Right cardiac atrium (tissue), 5 donors: Measurements from ENCODE around the gene UBASH3B. TPM values are rescaled to one million over a fixed set of nuclear protein-coding genes. Genes with fewer than 3 reads are reported as not detected.

Experiments
- ATAC-seq, 2 donors: fragments of 200-7000 bp; cut with Tn5 transposase; one replicate each; pipeline versions ENCODE4 v1.8.0 to v1.9.1; 2020; ENCODE audit warnings: moderate library complexity in 2 of 2, mild to moderate bottlenecking in 1 of 2
- DNase-seq, 3 donors: peaks; one replicate each; pipeline ENCODE4 v3.0.0-alpha.2; 2020
- H3K27ac ChIP-seq: one replicate; pipeline ENCODE4 v1.5.1; 2013; ENCODE audit warnings: mild to moderate bottlenecking, low read length, control low read depth, moderate library complexity
- H3K27me3 ChIP-seq: one replicate; pipeline ENCODE4 v1.6.1; 2013; ENCODE audit not compliant: control insufficient read depth, insufficient read depth
- H3K4me1 ChIP-seq: one replicate; pipeline ENCODE4 v1.6.1; 2013; ENCODE audit warnings: low read length; ENCODE audit not compliant: control insufficient read depth, insufficient read depth
- H3K4me3 ChIP-seq: one replicate; pipeline ENCODE4 v1.5.1; 2013; ENCODE audit warnings: low read length, control low read depth
- H3K9me3 ChIP-seq: one replicate; pipeline ENCODE4 v1.6.1; 2013; ENCODE audit warnings: low read length; ENCODE audit not compliant: control insufficient read depth
- WGBS: extraction: QIAGEN DNeasy Blood & Tissue Kit; methylation state at CpG from one replicate; pipeline ENCODE4 v1.1.7; 2013; 5-methylcytosine and 5-hydroxymethylcytosine counted together
- intact Hi-C, 4 donors: fragments of 100-400 bp; cut with DNase I; formaldehyde crosslinking; loops; one replicate each; pipeline versions ENCODE4 v1.11.0 to v1.14.0; 2022 to 2023
- polyA plus RNA-seq: library from polyadenylated mRNA; stranded (reverse); fragments of 200-250 nt; gene quantifications from one replicate; pipeline ENCODE4 v1.2.3, GENCODE V29; 2013
- total RNA-seq, 4 donors: library from RNA; stranded (reverse); fragmentation: NEBNext Ultra II Directional; extraction: Animal tissue kit (Norgen Biotek cat#: 25700); gene quantifications; one replicate each; pipeline ENCODE4 v1.2.1, GENCODE V29; 2021
- donor health status: healthy with polysubstance abuse.
- donor health status: DM: no; HTN: yes; CAD: no.
- donor health status: DM: no; HTN: no; CAD: no.
- donor health status: DM: no; HTN: yes; CAD: no; lungs with severe emphysema.
- donor health status: DM: yes; HTN: yes; CAD: no.

Gene UBASH3B
- total and polyA plus RNA-seq, 5 donors = 0.34 to 2.5 (median 1.6) TPM

DNA sequence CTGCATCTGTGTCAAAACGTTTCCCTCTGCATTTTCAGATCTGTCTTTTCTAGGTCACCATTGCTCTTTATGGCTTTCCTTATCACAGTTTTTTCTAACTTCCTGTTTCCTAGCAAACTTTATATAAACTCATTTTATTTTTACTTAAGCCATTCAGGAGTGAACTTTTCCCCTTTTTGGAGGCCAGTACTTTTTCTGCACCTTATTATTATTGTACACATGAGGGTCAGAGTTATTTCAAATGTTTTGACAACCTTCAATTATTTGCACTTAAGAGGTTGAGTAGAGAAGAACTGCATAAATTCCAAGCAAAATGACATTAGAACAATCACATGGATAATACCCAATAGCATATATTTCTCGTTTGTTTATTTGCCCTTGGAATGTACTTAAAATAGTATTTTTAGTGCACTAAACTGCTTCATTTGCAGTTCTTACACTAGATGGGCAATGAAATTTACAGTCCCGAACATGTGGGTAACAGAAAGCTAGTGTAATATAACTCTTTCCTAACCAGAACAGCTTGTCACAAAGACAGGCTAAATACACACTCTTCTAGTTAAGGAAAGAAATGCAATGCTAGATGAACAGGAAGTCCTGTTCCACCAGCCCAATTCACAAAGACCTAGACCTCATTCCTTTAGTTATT, 79.5 kb downstream of the UBASH3B start:
- no peak for DNase-seq
- Histone ChIP-seq H3K27me3 (no peaks in the 10 kb centered on the region), H3K27ac (no peak overlapping the region), H3K4me3 (no peak overlapping the region), H3K9me3 (no peaks in the 10 kb centered on the region), H3K4me1 (peaks cover 2% of the 10 kb centered on the region)
- ATAC-seq = no peak
- intact Hi-C loops = no loop called here
- 32% methylated on average over 3 of the region's 3 CpGs for WGBS

DNA sequence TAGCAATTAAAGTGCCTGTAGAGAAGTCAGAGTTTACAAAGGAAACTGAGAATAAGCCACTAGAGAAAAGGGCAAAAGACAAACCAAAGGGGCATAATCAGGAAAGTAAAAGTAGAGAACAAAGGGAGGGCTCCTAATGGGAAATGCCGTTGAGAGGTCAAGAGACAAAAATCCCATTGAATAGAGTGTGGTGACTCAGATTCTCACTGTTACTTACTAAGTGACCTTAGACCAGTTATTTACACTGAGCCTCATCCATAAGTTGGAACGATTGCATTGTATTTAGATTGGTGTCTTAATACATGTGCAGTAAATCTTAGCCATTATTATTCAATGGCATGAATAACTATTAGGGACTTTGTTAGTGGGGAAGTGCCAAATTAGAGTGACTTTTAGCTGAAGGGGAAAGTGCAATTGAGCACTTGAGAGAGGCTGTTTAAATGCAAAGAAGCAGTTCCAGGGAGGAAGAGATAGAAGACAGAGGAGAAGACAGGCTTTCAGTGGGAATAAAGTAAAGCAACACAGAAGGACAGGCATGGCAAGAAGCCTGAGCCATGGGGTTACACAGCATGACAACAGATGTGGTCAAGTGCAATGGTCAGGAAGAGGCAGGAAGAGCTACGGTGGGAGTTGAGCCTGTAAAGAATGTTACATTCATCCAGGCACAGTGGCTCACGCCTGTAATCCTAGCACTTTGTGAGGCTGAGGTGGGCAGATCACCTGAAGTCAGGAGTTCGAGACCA, 82.6 kb downstream of the UBASH3B start:
- DNase-seq (no peak), ATAC-seq (no peak)
- Histone ChIP-seq H3K27ac (no peak overlapping the region), H3K9me3 (no peaks in the 10 kb centered on the region), H3K4me1 (peaks cover 5% of the 10 kb centered on the region), H3K4me3 (no peak overlapping the region), H3K27me3 (no peaks in the 10 kb centered on the region)
- 68% methylated on average over 5 of the region's 5 CpGs for WGBS
- intact Hi-C loops = no loop called here

DNA sequence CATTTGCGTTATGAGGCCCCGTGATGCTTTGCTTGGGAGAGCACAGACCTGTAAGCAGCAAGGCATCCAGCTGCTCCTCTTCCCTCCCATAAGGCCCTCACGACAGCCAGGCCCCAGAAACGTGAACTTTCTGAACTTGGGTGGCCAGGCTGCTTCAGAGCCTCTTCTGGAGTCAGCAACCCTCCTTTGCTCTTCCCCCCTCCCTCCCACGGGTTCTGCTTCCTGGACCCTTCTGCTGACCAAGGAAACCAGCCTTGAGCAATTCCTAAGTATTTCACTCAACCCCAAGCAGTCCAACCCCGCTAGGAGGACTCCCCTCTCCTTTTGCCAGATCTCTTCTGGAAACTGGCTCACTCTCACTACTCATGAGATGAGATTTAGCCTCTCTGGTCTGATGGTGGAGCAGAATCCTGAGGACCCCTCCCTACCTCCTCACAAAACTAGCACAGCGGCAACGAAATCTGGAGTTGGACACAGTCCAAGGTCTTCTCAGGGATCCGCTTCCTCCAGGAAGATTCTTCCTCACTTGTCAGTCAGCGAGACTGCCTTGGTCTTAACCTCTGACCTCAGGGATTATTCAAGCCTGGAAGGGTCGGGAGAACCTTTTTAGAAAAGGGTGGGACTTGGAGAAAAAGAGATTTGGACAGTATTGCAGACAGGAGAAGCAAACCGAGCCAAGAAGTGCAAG, 86.2 kb downstream of the UBASH3B start:
- ATAC-seq (peak; percentile 58 to 74), DNase-seq (peak; percentile 32 to 69 (median 68))
- H3K27me3 ChIP-seq = no peaks in the 10 kb centered on the region
- WGBS = 47% methylated on average over 12 of the region's 12 CpGs
- intact Hi-C loops = no loop called here
- peaks cover 5% of the 10 kb centered on the region for H3K4me1 ChIP-seq
- H3K27ac ChIP-seq = peak overlapping the region; percentile 59
- no peaks in the 10 kb centered on the region for H3K9me3 ChIP-seq
- H3K4me3 ChIP-seq = no peak overlapping the region

DNA sequence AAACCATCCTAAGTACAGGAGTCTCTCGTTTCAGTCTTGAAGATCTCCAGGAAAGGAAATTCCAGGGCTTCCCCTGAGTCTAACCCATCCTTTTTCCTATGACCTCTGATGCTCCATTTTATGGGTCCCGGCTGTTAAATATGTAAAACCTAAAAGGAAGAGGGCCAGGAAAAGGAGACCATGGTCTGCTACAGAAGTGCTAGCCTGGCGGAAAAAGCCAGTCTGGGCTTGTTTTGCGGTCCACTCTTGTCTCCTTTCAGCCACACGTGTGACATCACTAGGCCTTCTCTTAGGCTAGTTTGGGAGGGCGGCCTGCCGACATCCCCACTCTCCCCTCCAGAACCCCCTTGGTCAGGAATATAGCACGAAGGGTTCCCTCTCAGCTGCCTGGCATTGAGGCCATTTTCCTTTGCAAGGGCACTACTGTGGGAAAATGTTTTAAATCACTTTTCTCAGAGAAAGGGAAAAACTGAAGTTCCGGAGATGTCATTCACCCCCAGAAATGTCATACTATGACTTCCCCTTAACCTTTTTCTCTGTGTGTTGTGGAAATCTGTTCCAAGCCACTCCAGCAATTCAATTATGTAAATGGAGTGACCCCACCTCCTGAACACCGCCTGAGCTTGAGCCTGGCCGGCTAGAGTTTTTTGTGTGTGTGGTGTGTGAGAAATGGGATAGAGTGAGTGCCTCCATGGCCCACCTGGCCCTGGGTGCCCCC, 86.9 kb downstream of the UBASH3B start:
- DNase-seq (no peak), ATAC-seq (no peak)
- intact Hi-C loops = no loop called here
- Histone ChIP-seq H3K4me3 (no peak overlapping the region), H3K27ac (no peak overlapping the region), H3K27me3 (no peaks in the 10 kb centered on the region), H3K9me3 (no peaks in the 10 kb centered on the region), H3K4me1 (peaks cover 6% of the 10 kb centered on the region)
- 60% methylated on average over 11 of the region's 11 CpGs for WGBS

DNA sequence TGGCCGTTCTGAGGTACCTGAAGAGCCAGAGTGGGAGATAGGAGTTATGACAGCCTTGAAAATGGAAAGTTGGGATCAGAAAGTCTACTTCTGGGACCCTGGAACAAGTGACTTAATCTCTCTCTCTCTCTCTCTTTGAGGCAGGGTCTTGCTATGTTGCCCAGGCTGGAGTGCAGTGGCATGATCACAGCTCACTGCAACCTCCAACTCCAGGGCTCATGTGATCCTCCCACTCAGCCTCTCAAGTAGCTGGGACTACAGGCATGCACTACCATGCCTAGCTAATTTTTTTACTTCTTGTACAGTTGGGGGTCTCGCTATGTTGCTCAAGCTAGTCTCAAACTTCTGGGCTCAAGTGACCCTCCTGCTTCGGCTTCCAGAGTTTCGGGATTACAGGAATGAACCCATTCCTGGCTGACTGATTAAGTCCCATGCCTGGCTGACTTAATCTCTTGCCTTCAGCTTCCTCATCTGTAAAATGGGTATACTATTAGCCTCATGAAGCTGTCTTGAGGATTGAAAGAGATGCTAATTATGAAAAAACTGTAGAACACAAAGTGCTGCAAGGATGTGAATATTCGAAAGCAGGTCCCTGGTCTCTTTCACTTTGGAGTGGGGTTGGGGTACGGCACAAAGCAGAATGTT, 87.7 kb downstream of the UBASH3B start:
- 87% methylated on average over 6 of the region's 6 CpGs for WGBS
- Histone ChIP-seq H3K27ac (no peak overlapping the region), H3K27me3 (no peaks in the 10 kb centered on the region), H3K4me3 (no peak overlapping the region), H3K4me1 (peaks cover 6% of the 10 kb centered on the region), H3K9me3 (no peaks in the 10 kb centered on the region)
- no peak for ATAC-seq
- intact Hi-C loops = no loop called here
- DNase-seq = no peak

DNA sequence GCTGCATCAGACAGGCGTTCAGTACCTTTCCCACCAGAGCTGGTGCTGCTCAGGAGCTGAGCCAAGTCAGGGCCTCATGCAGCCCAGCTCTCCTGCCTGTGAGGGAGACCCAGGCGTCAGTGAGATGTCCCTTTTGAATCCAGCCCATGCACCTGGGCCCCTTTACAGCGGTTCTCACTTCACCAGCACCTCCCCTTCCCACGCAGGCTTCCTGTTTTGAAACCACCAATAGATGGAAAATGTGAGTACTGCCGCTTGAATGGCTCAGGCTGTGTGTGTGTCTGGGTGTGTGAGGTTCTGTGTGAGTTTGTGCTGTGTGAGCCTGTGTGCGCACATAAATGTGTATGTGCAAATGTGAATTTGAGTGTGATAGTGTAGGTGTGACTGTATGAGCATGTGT, 88.4 kb downstream of the UBASH3B start:
- ATAC-seq = peak in 1 of 2 donors; percentile 54
- DNase-seq = peak in 1 of 3 donors; percentile 64
- Histone ChIP-seq H3K9me3 (no peaks in the 10 kb centered on the region), H3K4me1 (peaks cover 6% of the 10 kb centered on the region), H3K27me3 (no peaks in the 10 kb centered on the region), H3K27ac (no peak overlapping the region), H3K4me3 (no peak overlapping the region)
- 67% methylated on average over 6 of the region's 6 CpGs for WGBS
- intact Hi-C loops = no loop called here

DNA sequence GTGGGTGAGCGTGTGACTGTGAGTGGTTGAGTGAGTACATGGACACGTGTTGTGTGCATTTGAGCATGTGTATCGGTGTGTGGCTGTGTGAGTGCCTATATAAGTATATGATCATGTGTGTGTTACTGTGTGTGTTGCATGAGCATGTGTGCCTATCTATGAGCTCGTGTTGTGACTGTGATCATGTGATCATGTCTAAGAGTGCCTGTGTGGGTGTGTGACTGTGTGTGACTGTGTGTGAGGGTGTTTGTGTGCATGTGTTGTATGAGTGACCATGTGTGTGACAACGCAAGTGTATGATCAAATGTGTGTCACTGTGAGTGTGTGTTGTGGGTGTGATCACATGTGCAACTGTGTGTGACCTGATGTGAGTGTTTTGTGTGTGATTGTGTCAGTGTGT, 88.8 kb downstream of the UBASH3B start:
- Histone ChIP-seq H3K4me1 (peaks cover 6% of the 10 kb centered on the region), H3K4me3 (no peak overlapping the region), H3K9me3 (no peaks in the 10 kb centered on the region), H3K27ac (no peak overlapping the region), H3K27me3 (no peaks in the 10 kb centered on the region)
- WGBS = 79% methylated on average over 5 of the region's 5 CpGs
- intact Hi-C loops = no loop called here
- DNase-seq (no peak), ATAC-seq (no peak)

DNA sequence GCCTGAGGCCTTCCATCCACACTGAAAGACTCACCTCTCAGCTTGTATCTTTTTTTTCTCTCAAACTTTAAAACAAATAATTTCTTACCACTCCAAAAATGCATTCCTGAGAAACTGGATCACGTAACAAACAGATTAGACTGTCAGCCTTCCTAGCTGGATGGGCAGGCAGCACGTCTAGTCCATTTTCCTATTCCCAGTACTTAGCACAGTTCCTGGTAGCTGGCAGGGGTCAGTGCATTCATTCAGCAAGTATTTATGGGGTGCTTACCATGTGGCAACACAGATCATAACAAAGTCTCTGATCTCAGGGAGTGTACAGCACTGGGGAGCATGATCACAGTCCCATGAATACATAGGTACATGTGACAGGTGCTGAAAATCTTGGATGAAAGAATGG, 89.6 kb downstream of the UBASH3B start:
- 86% methylated on average over 2 of the region's 2 CpGs for WGBS
- Histone ChIP-seq H3K4me3 (no peak overlapping the region), H3K4me1 (peaks cover 6% of the 10 kb centered on the region), H3K27me3 (no peaks in the 10 kb centered on the region), H3K9me3 (no peaks in the 10 kb centered on the region), H3K27ac (no peak overlapping the region)
- DNase-seq (no peak), ATAC-seq (no peak)
- intact Hi-C loops = no loop called here

DNA sequence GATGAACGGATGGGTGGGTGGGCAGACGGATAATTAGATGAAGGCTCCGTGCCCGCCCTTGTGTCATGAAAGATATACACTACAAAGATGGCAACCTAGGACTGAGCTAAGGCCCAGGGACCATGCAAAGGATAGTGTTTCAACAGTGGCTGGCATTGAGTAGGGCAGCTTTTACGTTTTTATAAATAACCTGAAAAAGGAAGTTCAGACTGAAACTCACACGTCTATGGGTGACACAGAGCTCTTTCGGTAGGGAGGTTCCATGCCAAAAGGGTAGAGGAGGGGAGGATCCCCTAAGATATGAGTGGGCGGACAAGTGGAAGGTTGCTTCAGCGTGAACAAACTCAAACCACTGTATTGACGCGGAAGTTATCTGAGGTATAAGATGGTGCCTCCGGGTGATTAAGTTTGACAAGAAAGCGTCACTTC, 90.5 kb downstream of the UBASH3B start:
- Histone ChIP-seq H3K4me1 (peaks cover 6% of the 10 kb centered on the region), H3K9me3 (no peaks in the 10 kb centered on the region), H3K27me3 (no peaks in the 10 kb centered on the region), H3K4me3 (no peak overlapping the region), H3K27ac (no peak overlapping the region)
- 84% methylated on average over 13 of the region's 13 CpGs for WGBS
- intact Hi-C loops = no loop called here
- no peak for DNase-seq
- no peak for ATAC-seq

DNA sequence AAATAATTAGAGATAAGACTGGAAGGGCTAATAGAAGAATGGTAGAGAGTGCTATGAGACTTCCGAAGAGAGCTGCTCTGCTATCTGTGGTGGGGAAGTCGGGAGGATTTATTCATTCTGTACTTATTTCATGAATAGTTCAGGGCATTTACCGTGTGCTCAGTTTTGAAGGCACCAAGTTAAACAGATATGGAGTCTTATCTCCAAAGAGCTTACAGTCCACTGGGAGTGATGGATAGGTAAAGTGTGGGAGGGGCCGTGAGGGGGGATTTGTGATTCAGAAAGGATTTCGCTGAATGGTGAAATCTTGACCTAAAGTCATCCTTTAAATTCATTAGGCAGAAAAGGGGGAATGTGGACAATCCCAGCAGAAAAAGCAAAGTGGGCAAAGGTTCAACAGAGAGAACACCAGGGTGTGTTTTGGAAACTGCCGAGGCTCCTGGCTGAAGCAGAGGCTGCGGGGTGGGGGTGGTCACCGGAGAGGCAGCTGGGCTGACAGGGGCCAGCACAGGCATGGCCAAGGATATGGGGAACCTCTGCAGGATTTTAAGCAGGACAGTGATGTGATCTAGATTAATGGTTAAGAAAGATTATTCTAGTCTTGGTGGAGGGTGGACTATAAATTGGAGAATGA, 91.2 kb downstream of the UBASH3B start:
- Histone ChIP-seq H3K4me1 (peaks cover 4% of the 10 kb centered on the region), H3K4me3 (no peak overlapping the region), H3K27me3 (no peaks in the 10 kb centered on the region), H3K27ac (no peak overlapping the region), H3K9me3 (no peaks in the 10 kb centered on the region)
- DNase-seq (no peak), ATAC-seq (no peak)
- WGBS = 60% methylated on average over 8 of the region's 8 CpGs
- intact Hi-C loops = no loop called here
